ENCODE results near the gene CCR7.

Gene CCR7

GRCh38 chr17:40608061-40608581 lies 42.8 kb upstream of the CCR7 start:
- no peak overlapping the region for H3K4me3 ChIP-seq (ENCODE audit: low read length)
- no peak for DNase-seq (ENCODE audit: low read depth)
- TF ChIP-seq, protein P1, sequence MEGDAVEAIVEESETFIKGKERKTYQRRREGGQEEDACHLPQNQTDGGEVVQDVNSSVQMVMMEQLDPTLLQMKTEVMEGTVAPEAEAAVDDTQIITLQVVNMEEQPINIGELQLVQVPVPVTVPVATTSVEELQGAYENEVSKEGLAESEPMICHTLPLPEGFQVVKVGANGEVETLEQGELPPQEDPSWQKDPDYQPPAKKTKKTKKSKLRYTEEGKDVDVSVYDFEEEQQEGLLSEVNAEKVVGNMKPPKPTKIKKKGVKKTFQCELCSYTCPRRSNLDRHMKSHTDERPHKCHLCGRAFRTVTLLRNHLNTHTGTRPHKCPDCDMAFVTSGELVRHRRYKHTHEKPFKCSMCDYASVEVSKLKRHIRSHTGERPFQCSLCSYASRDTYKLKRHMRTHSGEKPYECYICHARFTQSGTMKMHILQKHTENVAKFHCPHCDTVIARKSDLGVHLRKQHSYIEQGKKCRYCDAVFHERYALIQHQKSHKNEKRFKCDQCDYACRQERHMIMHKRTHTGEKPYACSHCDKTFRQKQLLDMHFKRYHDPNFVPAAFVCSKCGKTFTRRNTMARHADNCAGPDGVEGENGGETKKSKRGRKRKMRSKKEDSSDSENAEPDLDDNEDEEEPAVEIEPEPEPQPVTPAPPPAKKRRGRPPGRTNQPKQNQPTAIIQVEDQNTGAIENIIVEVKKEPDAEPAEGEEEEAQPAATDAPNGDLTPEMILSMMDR (IDR thresholded peaks at IDR 0.05; ENCODE audit: insufficient read depth, low read depth, low read length, missing control alignments): no peak

DNA sequence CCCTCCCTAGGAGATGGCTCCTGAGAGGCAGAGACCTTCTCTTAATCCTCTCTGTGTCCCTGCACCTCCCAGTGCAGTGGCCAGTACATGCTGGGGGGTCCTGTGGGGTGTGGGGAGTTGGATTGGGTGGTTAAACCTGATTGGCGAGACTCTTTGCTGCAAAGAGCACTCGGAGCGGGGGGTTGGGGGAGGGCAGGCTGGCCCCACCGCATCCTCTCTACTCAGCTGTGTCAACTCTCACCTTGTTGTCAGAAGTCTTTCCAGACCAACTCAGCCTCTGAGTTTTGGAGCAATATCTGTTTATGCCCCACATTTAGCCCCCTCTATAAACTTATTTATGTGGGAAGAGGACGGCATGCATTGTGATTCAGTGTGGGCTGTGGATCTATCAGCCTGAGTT lies 42.4 kb upstream of the CCR7 start:
- no peak for DNase-seq (ENCODE audit: low read depth)
- no peak overlapping the region for H3K4me3 ChIP-seq (ENCODE audit: low read length)
- TF ChIP-seq, protein P1 (IDR thresholded peaks at IDR 0.05; ENCODE audit: insufficient read depth, low read depth, low read length, missing control alignments): no peak

- no peak for DNase-seq (ENCODE audit: low read depth)
- no peak overlapping the region for H3K4me3 ChIP-seq (ENCODE audit: low read length)
- TF ChIP-seq, protein P1 (IDR thresholded peaks at IDR 0.05; ENCODE audit: insufficient read depth, low read depth, low read length, missing control alignments): no peak
Measured at GRCh38 chr17:40606548-40607353, 41.5 kb upstream of the CCR7 start.

DNA sequence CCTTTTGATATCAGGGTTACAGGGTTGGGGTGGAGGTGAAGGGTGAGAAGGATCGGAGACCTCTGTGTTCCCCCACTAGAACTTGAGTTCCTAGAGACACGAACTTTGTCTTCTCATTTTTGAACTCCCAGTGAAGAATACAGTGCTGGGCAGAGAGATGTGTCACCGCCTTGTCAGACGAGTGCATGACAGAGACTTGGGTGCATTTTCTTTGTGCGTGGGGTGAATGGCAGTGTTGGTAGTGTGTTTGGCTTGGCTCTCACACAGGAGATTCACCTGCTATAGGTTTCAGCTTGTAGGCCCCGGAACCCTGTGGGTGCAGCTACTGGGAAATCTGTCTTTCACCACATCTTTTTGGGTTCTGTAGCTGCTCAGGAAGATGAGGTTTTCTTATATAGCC lies 40.0 kb upstream of the CCR7 start:
- DNase-seq (ENCODE audit: low read depth): peak; percentile 30
- TF ChIP-seq, protein P1 (IDR thresholded peaks at IDR 0.05; ENCODE audit: insufficient read depth, low read depth, low read length, missing control alignments): no peak
- H3K4me3 ChIP-seq (ENCODE audit: low read length): no peak overlapping the region

DNA sequence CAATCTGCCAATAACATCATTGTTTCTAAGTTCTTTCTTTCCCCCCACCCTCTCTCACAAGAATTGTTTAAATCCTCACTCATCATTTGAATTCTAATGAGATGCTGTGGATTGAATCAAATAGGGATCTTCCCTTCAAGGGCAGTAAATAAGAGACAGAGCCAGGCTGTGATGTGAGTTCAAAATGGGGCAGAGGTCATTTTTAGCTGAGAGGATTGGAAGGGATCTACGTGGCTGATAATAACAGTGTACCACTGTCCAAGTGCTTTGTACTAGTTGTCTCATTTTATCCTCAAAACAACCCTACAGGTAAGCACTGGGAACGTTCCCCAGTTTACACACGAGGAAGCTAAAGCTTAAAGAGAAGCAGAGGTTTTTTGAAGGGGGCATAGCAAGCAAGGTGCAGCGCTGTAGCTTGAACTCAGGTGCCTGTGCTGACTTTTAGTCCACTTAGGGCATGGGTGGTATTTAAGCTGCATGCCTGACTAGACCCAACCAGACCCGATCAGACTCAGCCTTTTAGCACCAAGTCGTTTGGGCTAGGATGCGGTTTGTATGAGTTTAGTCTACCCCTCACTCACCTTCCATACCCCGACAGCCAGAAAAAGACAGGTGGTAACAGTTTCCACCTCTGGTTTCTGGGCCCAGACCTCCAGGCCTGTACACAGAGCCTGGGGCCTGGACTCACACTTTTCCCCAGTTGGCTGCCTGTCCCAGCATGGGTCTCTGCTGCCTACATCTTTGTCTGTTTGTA lies 39.2 kb upstream of the CCR7 start:
- no peak for DNase-seq (ENCODE audit: low read depth)
- TF ChIP-seq, protein P1 (IDR thresholded peaks at IDR 0.05; ENCODE audit: insufficient read depth, low read depth, low read length, missing control alignments): no peak
- H3K4me3 ChIP-seq (ENCODE audit: low read length): no peak overlapping the region

DNA sequence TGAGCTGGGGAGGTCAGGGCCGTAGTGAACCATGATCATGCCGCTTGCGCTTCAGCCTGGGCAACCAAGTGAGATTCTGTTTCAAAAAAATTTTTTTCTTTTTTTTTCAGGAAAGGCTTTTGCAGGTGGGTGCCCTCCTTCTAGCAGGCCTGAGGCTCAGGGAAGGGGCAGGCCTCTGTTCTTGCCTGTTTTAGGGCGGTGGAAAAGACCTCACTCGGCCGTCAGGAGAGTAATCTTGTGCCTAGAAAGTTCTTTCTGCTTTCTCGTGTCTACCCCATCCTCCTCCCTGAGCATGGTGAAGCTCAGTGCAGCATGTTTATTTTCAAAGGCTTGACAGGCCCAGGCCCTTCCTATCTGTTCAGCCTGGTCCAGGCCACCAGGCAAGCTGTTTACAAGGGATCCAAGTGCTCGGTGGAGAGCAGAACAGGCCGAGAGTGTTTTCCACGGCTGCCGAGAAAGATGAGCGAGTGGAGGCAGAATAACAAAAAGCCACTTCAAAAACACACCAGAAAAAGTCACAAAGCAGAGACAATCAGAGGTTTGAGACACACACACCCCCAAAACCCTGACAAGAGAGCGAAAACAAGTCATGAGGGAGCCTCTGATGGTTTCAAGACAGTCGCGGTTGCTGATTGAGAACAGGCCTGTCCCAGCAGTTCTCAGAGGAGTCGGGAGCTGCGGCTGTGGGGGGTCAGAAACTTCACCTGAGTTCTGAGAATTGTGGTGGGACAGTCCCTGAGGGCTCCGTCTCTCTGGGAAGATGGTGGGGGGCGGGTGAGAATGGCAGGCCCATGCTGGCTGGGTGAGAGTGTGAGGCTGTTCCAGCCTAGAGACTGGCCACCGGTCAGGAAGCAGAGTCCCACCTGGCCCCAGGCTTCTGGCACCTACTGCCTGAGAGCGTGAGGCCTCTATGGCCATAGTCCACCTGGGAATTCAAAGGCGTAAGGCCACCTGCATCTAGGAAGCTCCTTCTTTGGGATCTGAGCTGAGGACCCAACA lies 37.5 kb upstream of the CCR7 start:
- DNase-seq (ENCODE audit: low read depth): no peak
- H3K4me3 ChIP-seq (ENCODE audit: low read length): no peak overlapping the region
- TF ChIP-seq, protein P1 (IDR thresholded peaks at IDR 0.05; ENCODE audit: insufficient read depth, low read depth, low read length, missing control alignments): no peak
